GM21367 (cell line): ENCODE data around the gene C1orf35.

ENCODE experiments used
- ATAC-seq: cut with Tn5 transposase; IDR thresholded peaks from one replicate; pipeline ENCODE4 v1.9.1; 2021; ENCODE audit not compliant: unreplicated experiment

Gene C1orf35

DNA sequence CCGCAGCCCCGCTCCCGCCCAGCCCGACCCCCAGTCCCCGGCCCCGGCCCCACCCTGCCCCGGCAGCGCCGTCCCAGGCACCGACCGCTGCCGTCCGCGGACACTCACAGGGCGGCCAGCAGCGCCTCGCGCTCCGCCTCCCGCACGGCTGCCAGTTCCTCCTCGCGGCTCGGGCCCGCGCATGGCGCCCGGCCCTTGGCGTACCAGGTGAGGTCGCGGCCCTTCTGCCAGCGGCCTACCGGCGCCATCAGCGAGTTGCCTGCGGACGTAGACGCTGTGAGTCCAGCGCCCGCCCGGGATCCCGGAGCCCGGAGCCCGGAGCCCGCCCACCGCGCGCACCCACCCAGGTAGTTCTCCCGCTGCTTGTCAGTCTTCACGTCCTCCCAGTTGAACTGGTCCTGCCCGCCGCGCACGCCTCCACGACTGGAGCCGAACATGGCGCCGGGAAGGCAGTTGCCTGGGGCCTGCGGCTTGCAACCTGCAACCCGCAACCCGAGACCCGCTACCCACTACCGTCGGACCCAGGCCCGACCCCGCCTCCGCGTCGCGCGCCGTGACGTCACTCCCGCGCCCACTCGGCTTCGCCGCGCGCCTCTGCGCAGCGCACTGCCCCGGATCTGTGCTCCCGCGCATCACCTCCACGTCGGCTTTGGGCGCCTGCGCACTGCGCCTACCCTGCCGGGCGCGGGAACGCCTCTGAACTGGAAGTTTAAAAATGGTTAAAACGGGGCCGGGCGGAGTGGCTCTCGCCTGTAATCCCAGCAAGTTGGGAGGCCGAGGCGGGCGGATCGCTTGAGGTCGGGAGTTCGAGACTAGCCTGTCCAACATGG, at the start of gene C1orf35:
C1orf35 (minus strand) TSS at position 535 of the 830 bp plus-strand sequence; CDS start at position 437, 98 bp downstream.
- ATAC-seq = peak; percentile 62

DNA sequence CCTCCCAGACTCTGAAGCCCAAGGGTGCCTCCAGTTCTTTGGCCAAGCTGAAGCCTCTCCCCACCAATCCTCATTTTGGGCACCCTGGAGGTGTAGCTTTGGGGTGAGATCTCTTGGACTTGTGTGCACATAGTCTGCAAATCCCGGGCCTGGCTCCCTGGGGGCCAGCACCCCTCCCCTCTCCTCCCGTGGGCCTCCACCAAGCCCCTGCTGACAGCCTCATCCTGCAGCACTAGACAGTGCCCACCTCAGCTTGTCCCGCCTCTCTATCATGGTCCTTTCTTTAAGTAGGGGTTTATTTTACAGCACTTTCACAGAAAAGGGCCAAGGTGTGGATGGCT, 49.8 kb upstream of the C1orf35 start:
- no peak for ATAC-seq

- no peak for ATAC-seq
Observed at GRCh38 chr1:228152097-228152917, 49.2 kb upstream of the C1orf35 start.

GRCh38 chr1:228151180-228151925, 48.2 kb upstream of the C1orf35 start:
- no peak for ATAC-seq

- ATAC-seq = no peak
Observed at GRCh38 chr1:228150461-228151179, 47.5 kb upstream of the C1orf35 start.

DNA sequence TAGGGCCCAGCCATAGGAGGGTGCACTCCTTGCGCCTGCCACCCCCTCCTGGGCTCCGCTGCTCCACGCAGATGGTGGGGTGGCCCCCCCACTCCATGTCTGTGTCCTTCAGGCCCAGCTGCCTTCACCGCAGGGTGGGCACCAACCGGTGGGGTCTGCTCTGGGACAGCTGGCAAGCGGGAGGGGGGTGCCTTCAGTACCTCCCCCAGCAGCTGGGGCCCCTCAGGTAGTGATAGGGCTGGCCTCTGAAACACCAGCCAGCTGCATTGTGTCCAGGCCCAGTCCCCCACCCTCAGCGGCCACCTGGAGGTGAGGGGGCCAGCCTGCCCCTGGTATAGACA, 47.0 kb upstream of the C1orf35 start:
- no peak for ATAC-seq

- no peak for ATAC-seq
Observed at GRCh38 chr1:228149406-228150119, 46.4 kb upstream of the C1orf35 start, which contains the start of gene GJC2. TSS of gene GJC2 (plus strand) at chr1:228149930. CDS start at chr1:228157759, 7,829 bp downstream.

DNA sequence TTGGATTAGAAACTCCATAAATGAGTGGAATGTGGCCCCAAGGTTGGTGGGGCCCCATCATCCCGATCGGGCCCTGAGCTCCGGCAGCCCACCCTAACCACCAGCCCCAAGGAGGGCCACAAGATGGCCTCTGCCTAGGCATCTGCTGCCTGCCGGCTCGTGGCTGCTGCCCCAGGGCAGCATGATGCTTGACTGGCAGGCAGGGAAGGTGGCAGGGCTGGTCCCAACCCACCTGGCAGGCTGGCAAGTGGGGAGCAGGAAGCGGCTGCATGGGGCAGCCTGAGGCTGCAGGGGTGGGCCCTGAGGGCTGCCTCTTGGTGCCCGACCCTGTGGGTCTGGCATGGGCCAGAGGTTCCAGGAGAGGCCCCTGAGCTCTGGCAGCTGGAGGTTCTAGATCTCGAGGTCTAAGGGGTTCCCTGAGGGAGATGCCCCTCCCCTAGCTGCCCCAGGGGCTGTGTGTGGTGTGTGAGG, 45.8 kb upstream of the C1orf35 start:
- ATAC-seq = no peak

DNA sequence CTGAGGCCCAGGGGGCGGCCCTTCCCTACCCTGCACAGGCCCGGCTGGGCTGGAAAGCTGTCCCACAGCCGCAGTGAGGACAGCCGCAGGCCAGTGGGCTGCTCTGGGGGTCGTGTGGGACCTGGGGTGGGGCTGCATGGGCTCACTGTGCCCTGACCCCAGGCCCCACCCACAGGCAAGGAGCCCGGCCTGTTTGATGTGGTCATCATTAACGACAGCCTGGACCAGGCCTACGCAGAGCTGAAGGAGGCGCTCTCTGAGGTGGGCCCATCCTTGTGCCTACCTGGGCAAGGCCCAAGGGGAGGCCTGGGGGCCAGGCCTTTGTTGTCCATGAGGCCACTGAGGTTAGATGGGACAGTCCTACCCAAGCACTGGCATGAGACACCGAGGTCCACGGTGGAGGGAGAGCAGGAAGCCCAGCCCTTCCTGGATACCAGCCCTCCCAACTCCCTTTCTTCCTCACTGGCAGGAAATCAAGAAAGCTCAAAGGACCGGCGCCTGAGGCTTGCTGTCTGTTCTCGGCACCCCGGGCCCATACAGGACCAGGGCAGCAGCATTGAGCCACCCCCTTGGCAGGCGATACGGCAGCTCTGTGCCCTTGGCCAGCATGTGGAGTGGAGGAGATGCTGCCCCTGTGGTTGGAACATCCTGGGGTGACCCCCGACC, 45.2 kb upstream of the C1orf35 start:
- no peak for ATAC-seq

DNA sequence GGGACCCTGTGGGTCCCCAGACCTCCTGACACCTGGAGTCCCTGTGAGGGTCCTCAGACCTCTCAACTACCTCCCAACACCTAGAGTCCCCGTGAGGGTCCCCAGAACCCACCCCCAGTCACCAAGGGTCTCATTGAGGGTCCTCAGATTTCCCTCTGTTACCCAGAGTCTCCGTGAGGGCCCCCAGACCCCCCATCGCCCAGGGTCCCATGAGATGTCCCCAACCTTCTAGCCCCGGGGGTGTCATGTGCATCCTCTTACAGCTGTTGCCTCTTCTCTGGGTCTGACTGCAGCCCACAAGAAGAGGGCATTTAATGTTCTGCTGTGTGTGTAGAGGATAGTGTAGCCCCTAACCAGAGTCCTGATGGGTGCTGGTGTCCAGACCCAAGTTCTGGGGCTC, 44.6 kb upstream of the C1orf35 start:
- no peak for ATAC-seq

DNA sequence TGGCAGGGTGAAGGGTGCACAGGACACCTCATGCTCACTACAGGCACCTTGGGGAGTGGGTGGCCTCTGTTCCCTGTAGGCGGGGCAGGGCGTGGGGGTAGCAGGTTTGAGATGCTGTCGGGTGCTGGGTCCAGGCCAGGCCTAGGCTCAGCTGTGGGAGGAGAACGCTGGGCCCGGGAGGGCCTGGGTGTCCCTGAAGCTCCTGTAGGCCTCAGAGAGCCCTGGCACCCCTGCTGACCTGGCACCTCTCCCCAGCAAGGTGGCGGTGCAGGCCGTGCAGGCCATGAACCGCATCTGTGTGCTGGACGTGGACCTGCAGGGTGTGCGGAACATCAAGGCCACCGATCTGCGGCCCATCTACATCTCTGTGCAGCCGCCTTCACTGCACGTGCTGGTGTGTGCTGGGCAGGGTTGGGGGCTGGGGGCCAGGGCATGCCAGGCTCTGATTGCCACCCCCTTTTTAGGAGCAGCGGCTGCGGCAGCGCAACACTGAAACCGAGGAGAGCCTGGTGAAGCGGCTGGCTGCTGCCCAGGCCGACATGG, 44.1 kb upstream of the C1orf35 start:
- no peak for ATAC-seq

DNA sequence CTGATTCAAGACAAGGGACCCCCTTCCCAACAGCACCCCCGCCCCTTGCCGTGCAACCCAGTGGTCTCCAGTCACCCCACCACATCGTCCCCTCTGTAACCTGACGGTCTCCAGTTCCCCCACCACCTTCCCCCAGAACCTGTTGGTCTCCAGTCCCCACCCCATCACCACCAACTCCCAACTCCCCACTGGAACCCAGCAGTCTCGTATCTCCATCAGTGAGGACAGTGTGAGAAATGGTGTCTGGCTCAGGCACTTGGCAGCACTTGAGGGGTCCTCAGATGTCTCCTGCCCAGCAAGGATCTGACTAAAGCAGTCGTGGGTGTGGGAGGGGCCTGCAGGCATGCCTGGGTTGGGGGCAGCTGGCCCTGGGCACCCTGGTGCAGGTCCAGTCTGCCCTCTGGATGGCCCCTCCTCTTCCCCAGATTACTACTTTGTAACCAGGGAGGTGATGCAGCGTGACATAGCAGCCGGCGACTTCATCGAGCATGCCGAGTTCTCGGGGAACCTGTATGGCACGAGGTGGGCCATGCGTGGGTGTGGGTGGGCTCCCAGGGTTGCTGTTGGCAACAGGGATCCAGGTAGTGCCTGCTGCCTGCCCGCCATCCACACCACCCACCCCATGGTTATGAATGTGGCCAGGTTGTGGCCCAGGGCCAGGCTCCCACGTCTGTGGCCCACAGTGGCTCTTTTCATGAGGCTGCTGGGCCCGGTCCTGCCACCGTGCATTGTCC, 43.5 kb upstream of the C1orf35 start:
- ATAC-seq = no peak

DNA sequence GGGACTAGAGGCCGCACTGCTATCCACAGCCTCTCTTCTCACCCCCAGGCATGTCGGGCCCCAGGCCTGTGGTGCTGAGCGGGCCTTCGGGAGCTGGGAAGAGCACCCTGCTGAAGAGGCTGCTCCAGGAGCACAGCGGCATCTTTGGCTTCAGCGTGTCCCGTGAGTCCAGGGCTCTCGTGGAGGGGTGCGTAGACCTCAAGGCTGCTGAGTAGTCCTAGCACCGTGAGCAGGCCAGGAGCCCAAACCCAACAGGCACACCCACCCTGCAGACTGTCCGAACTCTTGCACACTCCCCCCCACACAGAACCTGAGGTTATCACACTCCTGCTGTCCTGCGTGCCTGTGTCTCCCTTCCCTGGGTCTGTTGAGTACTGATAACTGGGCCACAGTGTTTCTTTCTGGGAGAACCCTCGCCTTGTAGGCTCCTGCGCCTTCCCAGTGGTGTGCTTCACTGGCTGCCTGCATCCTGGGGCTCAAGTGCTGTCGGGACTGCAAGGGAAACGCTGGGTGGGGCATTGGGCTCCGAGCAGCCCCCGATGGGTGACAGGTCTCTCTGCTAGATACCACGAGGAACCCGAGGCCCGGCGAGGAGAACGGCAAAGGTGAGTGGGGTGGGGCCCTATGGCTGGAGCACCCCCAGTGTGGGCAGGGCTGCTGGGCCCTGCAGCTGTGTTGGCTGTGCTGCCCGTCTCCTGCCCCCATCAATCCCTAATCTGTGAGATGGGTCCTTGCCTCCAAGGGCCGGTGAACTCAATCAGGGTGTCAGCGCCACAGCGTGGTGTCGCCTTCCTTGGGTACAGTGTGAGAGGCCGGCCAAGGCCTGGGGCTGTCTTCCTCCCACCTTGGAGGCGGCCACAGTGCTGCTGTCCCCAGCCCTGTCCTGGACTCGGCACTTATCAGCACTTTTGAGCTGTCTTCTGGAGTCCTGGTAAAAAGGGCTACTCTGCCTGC, 42.6 kb upstream of the C1orf35 start:
- no peak for ATAC-seq

DNA sequence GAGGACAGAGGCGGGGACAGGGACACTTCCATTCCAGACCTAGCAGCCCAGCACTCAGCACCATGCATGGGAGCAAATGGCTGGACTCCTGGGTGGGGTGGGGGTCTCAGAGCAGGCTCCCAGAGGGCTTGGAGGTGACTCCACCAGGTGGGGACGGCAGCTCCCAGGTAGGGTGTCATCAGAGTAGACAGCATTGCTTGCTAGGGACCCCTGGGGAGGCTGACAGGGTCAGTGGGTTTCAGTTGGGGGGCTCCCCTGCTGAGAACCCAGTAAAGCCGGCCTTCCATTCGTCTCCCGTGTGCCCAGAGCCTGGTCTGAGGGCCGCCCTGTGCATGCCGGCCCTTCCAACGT, 41.8 kb upstream of the C1orf35 start:
- no peak for ATAC-seq

DNA sequence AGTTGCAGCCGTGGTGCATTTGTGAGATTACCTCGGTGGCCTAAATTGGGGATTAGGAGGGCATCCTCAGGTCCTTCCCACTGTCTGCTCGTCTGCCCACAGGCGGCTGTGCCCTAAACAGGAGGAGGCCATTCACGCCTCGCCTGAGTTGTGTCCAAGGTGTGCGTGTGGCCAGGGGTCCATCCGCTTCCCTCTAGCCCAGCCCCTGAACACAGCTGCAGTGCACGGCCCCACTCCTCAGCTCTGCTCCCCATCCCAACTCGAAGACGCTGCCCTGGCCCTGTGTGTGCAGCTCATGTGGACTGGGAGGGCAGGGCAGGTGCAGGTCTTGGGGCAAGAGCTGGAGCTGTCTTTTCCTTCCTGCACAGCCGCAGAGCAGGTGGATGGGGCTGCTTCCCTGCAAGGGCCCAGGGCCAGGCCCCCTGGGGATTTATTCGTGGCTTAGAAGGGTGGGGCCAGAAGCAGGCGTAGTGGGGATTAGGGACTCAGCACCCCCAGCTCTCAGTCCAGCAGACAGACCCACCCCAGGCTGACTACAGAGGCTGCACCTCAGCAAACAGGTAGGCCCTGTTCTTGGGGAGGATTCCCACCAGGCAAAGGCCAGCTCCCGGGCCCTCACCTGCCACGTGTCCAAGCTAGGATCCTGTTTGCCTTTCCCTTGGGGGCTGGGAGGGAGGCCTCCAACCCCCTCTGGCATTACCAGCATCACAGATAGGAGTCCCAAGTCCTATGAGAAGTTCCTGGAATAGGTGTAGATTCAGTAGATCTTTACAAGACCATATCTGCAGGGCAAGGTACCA, 41.3 kb upstream of the C1orf35 start:
- ATAC-seq = no peak

DNA sequence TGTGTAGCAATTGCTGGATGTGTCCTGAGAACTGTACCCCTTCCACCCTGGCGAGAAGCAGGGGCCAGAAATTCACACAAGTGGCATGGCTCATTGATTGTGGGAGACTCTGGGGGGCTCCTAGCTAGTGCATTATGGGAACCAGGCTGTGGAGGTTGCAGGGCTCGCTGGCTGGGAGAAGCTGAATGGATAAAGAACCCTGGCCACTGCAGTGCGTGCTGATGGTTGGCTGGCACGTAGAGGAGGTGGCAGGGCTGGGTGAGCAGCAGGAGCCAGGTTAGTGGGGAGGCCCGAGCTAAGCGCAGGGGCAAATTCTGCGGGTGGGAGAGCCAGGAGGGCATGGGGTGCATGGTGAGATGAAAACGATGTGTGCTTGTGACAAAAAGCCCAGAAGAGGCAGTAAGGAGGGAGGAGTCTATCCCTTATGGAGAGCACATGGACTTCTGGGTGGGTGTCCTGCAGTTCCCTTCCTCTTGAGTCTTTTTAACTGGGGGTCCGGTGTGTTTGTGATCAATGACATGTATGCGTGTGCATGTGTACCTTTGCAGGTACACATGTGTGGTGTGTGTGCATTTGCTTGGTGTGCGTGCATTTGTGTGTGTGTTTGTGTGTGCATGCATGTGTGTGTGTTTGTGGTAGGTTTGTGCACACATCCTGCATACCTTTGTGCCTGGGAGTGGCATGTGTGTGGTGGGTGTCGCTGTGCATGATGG, 40.5 kb upstream of the C1orf35 start:
- no peak for ATAC-seq
